HG02840 (cell line): Measurements from ENCODE around the gene ZNF592.

Source experiments
- ATAC-seq: cut with Tn5 transposase; IDR thresholded peaks from one replicate; pipeline ENCODE4 v1.9.1; 2021; ENCODE audit warnings: mild to moderate bottlenecking, moderate library complexity, moderate number of reproducible peaks; ENCODE audit not compliant: unreplicated experiment, low FRiP score

The ZNF592 gene, protein sequence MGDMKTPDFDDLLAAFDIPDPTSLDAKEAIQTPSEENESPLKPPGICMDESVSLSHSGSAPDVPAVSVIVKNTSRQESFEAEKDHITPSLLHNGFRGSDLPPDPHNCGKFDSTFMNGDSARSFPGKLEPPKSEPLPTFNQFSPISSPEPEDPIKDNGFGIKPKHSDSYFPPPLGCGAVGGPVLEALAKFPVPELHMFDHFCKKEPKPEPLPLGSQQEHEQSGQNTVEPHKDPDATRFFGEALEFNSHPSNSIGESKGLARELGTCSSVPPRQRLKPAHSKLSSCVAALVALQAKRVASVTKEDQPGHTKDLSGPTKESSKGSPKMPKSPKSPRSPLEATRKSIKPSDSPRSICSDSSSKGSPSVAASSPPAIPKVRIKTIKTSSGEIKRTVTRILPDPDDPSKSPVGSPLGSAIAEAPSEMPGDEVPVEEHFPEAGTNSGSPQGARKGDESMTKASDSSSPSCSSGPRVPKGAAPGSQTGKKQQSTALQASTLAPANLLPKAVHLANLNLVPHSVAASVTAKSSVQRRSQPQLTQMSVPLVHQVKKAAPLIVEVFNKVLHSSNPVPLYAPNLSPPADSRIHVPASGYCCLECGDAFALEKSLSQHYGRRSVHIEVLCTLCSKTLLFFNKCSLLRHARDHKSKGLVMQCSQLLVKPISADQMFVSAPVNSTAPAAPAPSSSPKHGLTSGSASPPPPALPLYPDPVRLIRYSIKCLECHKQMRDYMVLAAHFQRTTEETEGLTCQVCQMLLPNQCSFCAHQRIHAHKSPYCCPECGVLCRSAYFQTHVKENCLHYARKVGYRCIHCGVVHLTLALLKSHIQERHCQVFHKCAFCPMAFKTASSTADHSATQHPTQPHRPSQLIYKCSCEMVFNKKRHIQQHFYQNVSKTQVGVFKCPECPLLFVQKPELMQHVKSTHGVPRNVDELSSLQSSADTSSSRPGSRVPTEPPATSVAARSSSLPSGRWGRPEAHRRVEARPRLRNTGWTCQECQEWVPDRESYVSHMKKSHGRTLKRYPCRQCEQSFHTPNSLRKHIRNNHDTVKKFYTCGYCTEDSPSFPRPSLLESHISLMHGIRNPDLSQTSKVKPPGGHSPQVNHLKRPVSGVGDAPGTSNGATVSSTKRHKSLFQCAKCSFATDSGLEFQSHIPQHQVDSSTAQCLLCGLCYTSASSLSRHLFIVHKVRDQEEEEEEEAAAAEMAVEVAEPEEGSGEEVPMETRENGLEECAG (N-terminal part only)

DNA sequence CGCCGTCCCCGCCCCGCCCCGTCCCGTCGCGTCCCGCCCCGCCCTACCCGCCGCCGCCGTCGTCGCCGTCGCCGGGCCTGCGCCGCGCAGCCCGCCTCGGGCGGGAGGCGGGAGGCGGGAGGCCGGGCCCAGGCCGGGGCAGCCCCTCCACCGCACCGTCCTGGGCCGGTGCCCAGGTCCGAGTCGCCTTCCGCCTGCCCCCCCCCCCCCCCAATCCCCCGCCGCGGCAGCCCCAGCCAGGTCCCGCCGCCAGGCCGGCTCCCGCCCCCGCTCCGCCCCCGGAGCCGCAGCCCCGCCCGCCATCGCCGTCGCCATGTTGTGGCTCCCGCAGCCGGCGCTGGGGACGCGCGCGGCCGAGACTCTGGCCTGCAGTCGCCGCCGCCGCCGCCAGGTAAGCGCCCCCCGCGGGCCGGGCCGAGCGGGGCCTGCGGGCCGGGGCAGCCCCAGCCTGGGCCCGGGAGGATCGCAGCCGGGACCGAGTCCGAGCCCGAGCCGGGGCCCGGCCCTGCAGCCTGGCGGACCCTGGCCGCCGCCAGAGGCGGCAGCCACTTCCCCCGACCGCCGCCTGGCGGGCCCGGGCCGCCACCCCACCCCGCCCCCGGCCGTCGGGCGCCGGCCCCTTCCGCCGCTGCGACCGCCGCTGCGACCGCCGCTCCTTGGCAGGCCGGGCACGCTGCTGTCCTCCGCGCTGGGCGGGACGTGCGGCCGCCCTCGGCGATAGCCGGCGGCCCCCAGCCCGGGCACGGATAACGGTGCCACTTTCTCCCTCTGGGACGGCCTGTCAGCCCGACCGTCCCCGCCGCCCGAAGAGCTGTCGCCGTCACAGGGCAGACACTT, at the start of gene ZNF592:
Gene ZNF592, plus strand, starts transcription at position 319 of the 837 bp plus-strand sequence. CDS start 34,084 bp downstream, outside the sequence.
- ATAC-seq = peak; percentile 54

DNA sequence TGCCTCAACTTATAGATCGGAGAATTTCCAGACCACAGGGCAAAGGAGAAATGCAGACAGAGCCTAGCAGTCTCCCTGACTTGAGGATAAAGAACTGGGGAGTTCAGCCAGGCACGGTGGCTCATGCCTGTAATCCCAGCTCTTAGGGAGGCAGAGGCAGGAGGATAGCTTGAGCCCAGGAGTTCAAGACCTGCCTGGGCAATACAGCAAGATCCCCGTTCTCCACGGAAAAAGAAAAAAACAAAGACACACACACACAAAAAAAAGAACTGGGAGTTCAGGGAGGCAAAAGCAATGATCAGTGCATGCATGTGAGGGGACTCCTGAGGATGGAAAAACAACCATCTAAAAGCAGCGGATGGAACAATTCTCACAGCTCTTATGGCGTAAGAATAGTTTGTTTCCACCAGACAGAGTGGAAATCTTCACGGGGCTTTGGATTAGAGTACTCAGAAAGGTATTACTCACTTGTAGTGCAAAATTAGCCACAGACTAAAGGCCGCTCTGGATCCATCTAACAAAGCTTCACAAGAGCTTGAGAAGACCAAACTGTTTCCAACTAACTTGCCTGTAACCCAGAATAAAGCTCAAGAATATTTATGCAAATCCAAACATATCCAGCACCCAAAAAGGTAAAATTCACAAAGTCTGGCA, 48.7 kb upstream of the ZNF592 start:
- no peak for ATAC-seq

DNA sequence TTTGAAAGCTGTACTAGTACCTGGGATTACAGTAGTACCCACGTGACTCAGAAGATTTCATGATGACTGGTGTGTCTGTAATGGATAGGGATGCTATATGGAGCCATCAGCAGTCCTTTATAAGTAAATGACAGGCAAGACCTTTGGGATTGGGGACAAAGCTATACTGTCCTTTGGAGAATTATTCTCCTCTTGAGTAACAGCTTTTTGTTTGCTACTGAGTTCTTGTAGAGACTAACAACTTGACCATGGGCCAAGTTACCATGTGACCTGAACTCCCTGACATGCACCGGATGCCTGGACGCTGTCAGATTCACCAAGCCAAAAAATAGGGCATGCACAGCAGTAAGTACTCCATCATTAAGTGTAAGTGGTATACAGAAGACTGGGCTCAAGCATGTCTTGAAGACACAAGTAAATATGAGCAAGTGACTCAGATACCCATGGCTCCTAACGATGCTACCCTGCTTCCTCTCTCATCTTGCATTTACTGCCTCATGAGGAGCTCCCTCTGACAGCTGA, 45.4 kb upstream of the ZNF592 start:
- no peak for ATAC-seq

DNA sequence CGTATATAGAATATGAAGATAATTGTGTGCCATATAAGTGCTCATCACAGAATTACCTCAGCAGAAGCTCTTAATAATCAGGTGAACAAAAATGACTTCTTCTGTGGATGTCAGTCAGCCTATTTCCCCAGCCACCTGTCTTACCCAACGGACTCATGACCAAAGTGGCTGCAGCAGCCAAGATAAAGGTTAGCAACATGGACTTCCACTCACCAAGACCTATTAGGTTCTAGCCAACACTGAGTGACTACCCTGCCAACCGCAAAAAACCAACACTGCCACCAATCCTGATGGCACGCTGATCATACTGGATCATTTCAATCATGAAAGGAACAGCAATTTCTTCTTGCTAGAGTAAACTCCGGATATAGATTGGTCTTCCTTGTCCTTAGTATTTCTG, 44.6 kb upstream of the ZNF592 start:
- ATAC-seq = no peak

DNA sequence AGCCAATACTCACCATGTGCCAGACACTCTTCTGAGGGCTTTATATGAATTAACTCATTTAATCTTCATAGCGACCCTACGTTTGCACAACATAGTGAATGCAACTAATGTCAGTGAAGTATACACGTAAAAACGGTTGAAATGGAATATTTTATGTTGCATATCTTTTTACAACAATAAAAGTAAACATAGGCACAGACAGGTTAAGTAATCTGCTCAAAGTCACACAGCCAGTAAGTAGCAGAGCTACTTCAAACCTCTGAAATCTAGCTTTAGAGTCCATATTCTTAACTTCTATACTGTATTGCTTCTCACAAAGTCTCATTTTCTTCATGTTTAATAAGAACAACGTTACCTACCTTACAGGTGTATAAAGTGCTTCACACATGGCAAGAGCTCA, 34.0 kb upstream of the ZNF592 start:
- no peak for ATAC-seq

DNA sequence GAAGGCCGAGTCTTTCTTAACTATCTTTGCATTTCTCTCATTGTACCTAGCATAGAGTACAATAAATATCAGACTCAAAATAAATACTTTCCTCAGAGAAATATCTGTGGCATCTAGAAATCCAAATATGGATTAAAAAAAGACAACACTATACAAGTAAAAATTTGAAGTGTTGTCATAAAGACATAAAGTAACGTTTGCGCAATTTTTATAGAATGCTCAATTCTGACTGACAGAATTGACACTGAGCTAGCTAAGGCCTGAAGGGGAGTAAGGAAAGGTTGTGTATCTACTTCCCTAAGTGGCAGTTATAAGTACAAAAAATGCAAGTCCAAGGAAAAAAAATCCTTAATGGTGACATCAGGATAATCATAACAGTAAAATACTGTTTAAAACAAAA, 33.6 kb upstream of the ZNF592 start:
- no peak for ATAC-seq

DNA sequence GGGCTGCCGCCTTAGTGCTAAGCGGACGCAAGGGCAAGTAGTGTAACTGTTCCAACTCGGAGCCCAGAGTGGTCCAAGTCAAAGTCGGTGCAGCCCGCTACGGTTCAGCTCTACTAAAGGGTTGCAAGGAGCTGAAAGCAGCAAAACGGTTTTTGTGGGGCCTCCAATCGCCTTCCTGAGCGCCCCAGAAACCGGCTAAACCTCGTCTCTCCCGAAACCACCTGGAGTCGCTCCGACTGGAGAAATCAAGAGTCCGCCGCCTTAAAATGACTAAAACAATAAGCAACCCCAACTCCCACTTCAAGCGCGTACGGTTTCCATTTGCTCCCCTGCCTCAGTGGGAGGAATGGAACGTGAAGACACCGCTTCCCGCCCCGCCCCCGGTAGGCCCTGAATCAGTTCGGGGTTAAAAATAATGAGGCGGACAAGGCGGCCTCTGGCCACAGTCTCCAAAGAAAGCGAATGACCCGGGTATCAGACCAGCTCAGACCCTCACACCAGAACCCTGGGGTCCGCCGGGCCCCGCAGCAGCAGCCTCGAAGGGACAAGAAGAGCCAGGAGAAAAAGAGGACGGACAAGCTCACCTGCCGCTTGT, 32.9 kb upstream of the ZNF592 start:
- ATAC-seq = peak; percentile 14

DNA sequence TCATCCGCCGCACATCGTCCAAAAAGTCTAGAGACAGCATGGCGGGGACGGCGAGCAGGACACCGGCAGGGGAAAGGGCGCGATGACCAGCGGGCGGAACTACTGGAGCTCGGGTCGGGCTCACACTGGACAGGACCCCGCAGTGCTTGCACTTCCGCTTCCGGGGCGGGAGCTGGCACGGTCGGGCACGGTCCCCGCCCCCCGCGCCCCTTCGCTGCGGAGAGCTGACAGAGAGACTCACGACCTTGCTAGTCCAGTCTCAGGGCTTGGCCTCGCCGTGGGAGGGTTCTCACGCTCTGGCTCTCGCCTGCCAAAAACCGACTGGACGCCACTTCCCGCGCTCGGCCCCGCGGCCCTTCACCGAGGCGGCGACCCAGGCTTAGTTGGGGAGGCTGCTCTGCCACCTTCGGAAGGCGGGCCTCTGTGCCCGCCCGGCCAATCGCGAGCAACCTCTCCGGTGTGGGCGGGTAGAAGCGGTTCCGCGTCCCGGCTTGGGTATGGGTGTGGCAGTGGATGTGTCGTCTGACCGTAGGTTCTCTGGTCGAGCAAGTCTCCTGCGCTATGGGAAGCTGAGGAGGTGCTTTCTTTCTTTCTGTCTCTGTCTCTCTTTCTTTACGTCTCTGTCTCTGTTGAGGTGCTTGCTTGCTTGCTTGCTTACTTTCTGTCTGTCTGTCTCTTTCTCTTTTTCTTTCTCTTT, 32.2 kb upstream of the ZNF592 start, which contains the start of gene SEC11A:
Gene SEC11A, minus strand, starts transcription at position 104 of the 697 bp plus-strand sequence. Its CDS starts 64 bp downstream, at position 40.
- ATAC-seq = peak; percentile 86

DNA sequence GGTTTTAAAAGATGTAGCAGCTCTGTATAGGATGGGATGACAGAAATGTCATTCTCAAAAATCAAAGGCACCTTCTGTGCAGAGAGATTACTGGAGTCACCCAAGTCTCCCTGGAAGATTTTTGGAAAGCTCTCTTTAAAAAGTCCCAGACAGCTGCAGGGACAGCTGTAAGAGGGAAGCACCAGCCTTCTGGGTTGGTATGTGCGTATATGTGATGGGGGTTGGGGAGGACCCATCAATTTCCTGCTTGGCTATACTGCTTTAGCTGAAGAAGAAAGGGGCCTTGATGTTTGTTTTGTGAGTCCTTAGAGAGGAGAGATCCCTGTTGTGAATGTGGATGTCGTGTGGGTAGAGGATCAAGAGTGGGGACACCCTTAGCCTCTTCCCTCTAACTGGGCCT, 27.0 kb upstream of the ZNF592 start:
- no peak for ATAC-seq

DNA sequence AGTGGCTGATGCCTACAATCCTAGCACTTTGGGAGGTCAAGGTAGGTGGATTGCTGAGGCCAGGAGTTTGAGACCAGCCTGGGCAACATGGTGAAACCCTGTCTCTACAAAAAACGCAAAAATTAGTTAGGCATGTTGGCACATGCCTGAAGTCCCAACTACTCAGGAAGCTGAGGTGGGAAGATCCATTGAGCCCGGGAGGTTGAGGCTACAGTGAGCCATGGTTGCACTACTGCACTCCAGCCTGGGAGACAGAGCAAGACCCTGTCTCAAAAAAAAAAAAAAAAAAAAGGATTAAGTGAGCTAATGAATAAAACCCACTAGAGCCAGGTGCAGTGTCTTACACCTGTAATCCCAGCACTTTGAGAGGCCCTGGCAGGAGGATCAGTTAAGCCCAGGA, 25.8 kb upstream of the ZNF592 start:
- no peak for ATAC-seq

DNA sequence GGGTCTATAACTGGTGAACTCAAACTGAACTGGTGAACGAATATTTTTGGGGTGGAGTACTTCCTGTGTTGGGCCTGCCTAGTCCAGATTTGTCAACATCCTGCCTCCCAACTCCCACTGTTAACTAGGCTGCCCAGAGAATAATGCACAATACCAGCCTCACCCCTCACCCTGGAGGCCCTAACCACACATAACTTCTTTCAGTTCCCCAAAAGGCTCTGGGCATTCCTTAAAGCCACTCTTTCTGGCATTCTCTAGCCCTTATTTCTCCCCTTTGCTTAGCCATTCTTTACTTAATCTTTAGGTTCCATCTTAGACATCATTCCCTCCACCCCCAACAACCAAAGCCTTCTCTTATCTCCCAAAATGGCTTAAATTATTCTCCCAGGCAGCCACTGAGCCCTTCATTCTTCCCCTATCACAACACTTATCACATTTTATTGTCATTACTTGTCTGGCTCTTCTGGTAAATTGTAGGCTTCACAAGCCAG, 23.3 kb upstream of the ZNF592 start:
- no peak for ATAC-seq

DNA sequence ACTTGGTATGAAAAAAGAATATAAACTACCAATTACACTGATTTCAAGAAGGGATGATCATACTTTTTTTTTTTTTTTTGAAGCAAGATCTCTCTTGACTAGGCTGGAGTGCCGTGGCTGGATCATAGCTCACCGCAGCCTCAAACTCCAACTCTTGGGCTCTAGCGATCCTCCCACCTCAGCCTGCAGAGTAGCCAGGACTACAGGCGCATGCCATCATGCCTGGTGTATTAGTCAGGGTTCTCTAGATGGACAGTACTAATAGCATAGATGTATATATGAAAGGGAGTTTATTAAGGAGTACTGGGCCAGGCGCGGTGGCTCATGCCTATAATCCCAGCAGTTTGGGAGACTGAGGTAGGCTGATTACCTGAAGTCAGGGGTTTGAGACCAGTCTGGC, 21.0 kb upstream of the ZNF592 start:
- no peak for ATAC-seq

DNA sequence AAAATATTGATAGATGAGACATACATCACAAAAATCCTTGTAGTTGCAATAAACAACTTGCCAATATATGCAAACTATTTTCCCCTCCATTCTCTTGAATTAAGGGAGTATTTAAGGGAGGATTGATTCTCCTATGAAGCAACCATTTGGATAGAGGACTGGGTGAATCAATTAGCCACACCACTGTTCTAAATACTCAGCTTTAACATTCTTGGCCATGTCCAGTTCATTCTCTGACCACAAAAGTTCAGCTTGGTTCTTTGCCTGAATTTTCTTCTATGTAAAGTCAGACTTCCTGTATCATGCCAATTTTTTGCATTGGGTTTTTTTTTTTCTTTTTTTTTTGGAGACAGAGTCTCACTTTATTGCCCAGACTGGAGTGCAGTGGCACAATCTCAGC, 16.6 kb upstream of the ZNF592 start:
- ATAC-seq = no peak

DNA sequence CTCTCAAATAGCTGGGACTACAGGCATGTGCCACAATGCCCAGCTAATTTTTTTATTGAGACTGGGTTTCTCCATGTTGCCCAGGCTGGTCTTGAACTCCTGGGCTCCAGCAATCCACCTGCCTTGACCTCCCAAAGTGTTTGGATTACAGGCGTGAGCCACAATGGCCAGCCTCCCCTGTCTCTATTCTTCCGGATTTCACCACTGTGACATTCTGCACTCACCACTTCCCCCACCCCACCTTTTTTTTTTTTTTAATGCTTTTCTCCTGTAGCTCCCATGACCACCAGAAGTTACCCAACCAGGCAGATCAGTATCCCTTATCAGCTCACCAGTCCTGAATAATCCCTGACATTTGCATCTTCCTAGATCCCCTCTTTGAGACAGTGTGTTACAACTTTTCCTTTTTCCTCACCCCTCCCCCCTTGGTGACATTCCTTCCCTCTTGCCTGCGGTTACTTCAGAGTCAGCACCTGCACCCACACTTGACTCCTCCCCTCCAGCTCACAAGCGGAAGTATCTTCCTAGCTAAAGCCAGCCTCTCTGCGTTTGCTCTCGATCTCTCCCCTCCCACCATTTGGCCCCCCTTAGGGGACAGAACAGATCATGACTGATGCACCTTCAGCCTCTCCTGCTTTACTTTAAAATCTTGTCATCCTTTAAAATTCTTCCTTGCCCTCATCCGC, 13.5 kb upstream of the ZNF592 start:
- ATAC-seq = peak; percentile 49

DNA sequence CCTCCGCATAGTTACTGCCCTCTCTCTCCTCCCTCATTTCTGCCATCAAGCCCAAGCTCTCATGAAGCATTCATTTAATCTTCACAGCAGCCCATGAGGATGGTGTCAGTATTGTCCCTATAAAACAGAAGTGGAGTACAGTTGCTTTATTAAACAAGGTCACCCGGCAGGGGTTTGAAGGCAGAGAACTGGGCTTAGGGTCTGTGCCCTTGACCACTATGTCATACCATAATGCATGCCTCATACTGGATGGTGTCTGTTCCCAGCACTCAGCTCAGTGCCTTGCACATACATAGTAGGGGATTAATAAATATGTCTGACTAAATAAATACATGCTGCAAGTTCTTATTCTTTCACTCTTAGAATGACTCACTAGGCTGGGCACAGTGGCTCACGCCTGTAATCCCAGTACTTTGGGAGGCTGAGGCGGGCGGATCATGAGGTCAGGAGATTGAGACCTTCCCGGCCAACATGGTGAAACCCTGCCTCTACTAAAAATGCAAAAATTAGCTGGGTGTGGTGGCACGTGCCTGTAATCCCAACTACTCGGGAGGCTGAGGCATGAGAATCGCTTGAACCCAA, 12.8 kb upstream of the ZNF592 start:
- peak; percentile 28 for ATAC-seq

DNA sequence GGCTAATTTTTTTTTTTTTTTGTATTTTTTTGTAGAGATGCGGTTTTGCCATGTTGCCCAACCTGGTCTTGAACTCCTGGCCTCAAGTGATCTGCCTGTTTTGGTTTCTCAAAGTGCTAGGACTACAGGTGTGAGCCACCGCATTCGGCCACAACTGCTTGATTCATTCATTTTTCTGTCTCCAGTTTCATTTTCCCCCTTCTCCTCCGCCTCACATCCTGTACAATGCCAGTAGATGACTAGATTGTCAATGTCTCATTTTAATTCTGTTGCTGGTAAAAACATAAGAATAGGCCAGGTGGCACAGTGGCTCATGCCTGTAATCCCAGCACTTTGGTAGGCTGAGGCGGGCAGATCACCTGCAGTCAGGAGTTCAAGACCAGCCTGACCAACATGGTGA, 12.0 kb upstream of the ZNF592 start:
- no peak for ATAC-seq

DNA sequence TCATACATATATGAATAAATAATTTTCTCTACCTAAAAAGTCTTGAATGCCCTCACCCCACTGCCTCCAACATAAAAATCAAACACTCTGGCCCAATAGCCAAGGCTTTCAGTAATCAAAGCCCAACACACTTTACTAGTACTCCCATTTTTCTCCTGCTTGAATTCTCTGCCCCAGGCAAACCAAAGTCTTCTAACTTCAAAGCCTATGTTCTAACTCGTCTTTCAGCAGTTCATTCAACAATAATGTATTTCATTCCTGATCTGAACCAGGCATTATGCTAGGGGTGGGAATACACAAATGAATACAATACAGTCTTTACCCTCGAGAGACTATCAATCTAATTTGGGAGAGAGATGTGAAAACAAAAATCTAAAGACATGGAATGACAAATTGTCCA, 11.4 kb upstream of the ZNF592 start:
- ATAC-seq = no peak
